HG03097 (cell line): Measurements from ENCODE around the gene EYS.
"Not testable (repeated sequence)": the region's sequence is repeated elsewhere in the genome, so short reads cannot be mapped to it uniquely, and the experiment has no call there.

Source experiments
- ATAC-seq: cut with Tn5 transposase; IDR thresholded peaks from one replicate; pipeline ENCODE4 v1.9.1; 2021; ENCODE audit not compliant: unreplicated experiment, low FRiP score

The EYS gene

GRCh38 chr6:65637289-65638046, 69.6 kb downstream of the EYS start:
- no peak for ATAC-seq

- ATAC-seq, result no peak
Measured at GRCh38 chr6:65633501-65633900, 73.5 kb downstream of the EYS start.

GRCh38 chr6:65631711-65632110, 75.3 kb downstream of the EYS start:
- no peak for ATAC-seq

GRCh38 chr6:65627434-65627999, 79.5 kb downstream of the EYS start:
- ATAC-seq, result not testable (repeated sequence)

GRCh38 chr6:65627015-65627414, 80.0 kb downstream of the EYS start:
- ATAC-seq, result no peak

GRCh38 chr6:65623566-65623965, 83.5 kb downstream of the EYS start:
- ATAC-seq, result no peak

GRCh38 chr6:65610746-65611145, 96.3 kb downstream of the EYS start:
- no peak for ATAC-seq

- ATAC-seq, result no peak
Measured at GRCh38 chr6:65595540-65595939, 111.5 kb downstream of the EYS start.

- no peak for ATAC-seq
Measured at GRCh38 chr6:65570340-65570739, 136.7 kb downstream of the EYS start.

GRCh38 chr6:65569505-65569904, 137.5 kb downstream of the EYS start:
- no peak for ATAC-seq

GRCh38 chr6:65569056-65569455, 138.0 kb downstream of the EYS start:
- ATAC-seq, result not testable (repeated sequence)

- ATAC-seq, result no peak
Measured at GRCh38 chr6:65566117-65566516, 140.9 kb downstream of the EYS start.

- ATAC-seq, result no peak
Measured at GRCh38 chr6:65558071-65558470, 149.0 kb downstream of the EYS start.

GRCh38 chr6:65557224-65557623, 149.8 kb downstream of the EYS start:
- ATAC-seq, result no peak

- ATAC-seq, result no peak
Measured at GRCh38 chr6:65546894-65547293, 160.1 kb downstream of the EYS start.

- no peak for ATAC-seq
Measured at GRCh38 chr6:65545920-65546319, 161.1 kb downstream of the EYS start.

- ATAC-seq, result no peak
Measured at GRCh38 chr6:65538644-65539043, 168.4 kb downstream of the EYS start.

GRCh38 chr6:65537600-65537999, 169.4 kb downstream of the EYS start:
- no peak for ATAC-seq

GRCh38 chr6:65531533-65531932, 175.5 kb downstream of the EYS start:
- no peak for ATAC-seq

- ATAC-seq, result no peak
Measured at GRCh38 chr6:65524232-65524631, 182.8 kb downstream of the EYS start.

- no peak for ATAC-seq
Measured at GRCh38 chr6:65505736-65506135, 201.3 kb downstream of the EYS start.

- ATAC-seq, result no peak
Measured at GRCh38 chr6:65501045-65501444, 206.0 kb downstream of the EYS start.
